NOMO-1 treated with dmso at 0.1 percent for 144 hours (cell line): Measurements from ENCODE around the gene BMP4.
"Not testable (repeated sequence)": the region's sequence is repeated elsewhere in the genome, so short reads cannot be mapped to it uniquely, and the experiment has no call there.

ENCODE experiments used
- DNase-seq: peaks from one replicate; lab custom pipeline; 2025; ENCODE audit not compliant: unreplicated experiment; lab: John Stamatoyannopoulos, UW

Gene BMP4

DNA sequence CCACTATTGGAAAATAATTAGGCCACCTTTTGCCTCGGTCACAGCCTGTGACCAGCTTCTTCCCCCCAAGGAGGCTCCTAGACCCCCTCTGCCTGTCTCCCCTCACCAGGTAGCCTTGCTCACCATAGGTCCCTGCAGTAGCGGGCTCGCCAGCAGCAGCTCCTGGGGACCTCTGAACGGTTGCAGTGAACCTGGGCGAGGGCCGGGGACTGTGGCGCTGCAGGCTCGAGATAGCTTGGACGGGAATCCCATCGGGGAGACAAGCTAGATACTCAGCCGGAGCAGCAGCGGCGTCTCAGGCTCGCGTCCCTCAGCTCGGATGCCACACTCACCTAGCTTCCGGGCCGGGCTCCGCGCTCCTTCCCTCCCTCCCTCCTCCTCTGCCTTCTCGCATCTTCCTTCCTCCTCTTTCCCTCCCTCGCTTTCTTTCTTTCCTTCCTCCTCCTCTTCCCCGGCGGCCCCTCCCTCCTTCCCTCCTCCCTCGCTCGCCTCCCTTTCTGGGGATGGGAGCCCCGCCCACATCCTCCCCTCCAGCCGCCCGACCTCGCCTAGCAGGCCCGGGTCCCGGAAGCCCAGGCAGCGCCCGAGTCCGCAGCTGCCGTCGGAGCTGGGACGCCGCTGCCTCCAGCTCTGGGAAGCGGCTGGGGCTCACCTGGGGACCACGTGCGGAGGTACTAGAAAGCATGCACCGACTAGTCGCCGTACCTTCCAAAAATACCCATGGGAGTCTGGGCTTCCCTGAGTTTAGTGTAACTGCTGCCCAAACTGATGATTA is at the start of gene BMP4:
TSS of gene BMP4 (minus strand) at position 399 of the 775 bp plus-strand sequence. CDS start 4,603 bp downstream, outside the sequence.
- DNase-seq = peak; percentile 31

- DNase-seq = no peak
Measured at GRCh38 chr14:54003064-54003463, 46.4 kb upstream of the BMP4 start.

DNA sequence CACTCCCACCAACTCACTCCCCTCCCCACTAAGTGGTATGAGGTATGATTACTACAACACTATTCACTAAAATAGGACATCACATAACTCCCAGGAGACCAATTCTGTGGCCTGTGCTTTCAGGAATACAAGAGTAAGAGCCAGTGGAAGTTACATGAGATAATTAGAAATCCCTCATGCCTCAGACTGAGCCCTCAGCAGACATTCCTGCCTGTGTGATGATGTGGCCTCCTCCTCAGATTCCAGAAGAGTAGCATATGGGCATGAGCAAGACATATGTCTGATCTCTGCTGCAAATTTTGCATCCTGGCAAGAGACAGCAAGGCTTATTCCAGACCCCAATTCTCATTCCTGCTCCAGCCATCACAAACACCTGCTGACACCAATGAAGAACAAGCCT is 46.0 kb upstream of the BMP4 start:
- DNase-seq = no peak

- no peak for DNase-seq
Measured at GRCh38 chr14:54001189-54001878, 44.7 kb upstream of the BMP4 start.

- no peak for DNase-seq
Measured at GRCh38 chr14:54000341-54000811, 43.8 kb upstream of the BMP4 start.

- DNase-seq = no peak
Measured at GRCh38 chr14:53999061-53999488, 42.5 kb upstream of the BMP4 start.

DNA sequence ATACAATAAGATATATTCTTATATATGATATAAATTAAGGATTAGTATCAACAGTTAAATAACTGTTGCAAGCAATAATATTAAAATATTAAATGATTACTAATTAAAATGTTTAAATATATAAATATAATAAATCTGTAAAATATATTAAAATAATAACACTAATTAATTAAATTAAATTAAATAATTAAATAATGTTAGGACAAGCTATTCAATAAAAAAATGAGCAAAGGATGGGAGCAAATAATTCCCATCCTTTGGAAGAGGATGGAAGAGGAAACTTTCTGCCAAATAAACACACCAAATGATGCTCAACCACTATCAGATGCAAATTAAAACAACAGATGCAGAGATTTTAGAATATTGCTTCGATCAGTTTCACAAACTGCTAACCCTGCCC is 39.4 kb upstream of the BMP4 start:
- no peak for DNase-seq

DNA sequence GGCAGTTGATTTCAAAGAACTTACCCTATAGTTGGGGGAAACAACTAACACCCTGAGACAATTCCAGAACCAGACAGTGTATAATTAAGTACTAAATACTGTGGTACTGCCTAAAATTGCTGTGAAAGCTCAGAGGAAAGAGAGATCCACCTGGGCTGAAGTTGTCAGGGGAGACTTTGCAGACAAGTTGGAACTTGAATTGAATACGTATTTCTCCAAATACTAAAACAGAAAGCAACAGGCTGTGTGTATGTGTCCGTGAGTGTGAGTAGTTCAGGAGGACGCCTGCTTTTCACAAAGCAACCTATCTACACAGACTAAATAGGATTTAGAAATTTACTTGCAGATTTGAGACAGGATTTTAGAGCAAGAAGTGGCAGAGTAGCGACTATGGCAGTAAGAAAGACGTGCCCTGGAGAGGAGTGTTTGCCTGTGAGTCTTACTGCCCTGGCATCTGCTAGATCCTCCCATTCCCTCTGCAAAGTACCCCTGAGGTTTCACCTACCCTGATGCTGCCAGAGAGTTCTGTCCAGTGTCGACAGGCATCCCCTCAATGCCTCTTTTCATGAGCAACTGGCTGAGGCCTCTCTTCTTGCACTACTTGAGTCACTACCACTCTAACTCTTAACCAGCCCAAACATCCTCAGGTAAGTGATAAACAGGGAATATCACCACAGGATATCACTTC is 37.4 kb upstream of the BMP4 start:
- no peak for DNase-seq

GRCh38 chr14:53990978-53991377 is 34.4 kb upstream of the BMP4 start:
- no peak for DNase-seq

DNA sequence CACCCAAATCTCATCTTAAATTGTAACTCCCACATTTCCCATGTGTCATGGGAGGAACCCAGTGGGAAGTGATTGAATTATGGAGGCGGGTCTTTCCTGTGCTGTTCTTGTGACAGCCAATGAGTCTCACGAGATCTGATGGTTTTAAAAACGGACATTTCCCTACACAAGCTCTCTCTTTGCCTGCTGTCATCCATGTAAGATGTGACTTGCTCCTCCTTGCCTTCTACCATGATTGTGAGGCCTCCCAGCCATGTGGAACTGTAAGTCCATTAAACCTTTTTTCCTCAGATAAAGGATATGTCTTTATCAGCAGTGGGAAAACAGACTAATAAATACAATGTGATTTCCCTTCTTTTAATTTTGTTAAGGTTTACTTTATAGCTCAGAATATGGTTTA is 30.1 kb upstream of the BMP4 start:
- not testable (repeated sequence) for DNase-seq

- DNase-seq = not testable (repeated sequence)
Measured at GRCh38 chr14:53984958-53985357, 28.3 kb upstream of the BMP4 start.

GRCh38 chr14:53983112-53983511 is 26.5 kb upstream of the BMP4 start:
- no peak for DNase-seq

DNA sequence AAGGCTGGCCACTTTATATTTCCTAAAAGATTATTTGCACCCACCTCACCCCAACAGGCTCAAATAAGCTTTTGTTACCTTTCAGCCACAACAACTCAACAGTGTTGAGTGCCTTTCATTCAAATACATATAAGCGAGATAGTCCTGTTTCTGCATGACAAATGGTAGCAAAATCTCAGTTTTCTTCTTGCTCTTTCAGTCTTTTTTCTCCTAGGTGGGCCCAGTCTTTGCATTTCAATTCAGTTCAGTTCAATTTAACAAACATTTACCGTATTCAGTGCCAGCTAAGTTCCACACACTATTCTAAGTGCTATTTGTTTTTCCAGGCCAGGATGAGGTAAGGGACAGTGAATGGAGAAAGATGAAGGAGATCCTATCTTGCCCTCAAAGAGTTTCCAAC is 25.9 kb upstream of the BMP4 start:
- DNase-seq = no peak

- no peak for DNase-seq
Measured at GRCh38 chr14:53979747-53980642, 23.4 kb upstream of the BMP4 start.

GRCh38 chr14:53979113-53979681 is 22.6 kb upstream of the BMP4 start:
- DNase-seq = no peak

DNA sequence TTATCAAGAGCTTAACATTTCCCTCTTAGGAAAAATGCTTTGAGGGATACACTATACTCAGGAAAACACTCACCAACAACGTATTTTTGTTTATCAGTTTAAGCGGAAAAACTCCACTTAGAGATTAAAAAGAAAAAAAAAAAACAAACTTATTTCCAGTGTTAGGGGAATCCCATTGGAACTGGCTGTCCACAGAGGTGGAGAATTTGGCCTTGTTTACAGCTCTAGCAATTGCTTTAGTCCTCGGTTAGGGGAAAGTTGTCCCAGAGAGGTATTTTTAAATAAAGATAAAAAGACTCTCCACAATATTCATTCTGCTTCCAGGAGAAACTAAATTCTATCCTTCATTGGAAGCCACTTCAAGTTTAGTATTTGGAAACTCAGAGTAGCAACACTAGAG is 21.6 kb upstream of the BMP4 start:
- DNase-seq = no peak

DNA sequence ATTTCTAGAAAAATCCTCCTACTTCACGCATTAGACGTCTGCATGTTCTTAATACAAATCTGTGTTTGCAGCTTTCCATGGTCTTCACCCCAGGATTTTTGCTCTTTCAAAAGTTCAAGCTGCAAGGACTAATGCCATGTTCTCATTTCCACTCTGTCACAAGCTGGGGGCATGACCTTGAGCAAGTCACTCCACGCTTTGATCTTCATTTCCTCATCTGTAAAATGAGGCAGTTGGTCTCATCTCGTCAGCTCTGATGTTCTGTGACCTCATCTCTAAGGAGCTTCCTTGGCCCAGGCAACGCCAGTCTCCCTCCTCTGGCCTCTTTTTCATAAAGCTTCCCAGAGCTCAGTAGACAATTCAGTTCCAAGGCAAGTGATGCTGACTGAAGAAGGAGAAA is 18.8 kb upstream of the BMP4 start:
- no peak for DNase-seq

DNA sequence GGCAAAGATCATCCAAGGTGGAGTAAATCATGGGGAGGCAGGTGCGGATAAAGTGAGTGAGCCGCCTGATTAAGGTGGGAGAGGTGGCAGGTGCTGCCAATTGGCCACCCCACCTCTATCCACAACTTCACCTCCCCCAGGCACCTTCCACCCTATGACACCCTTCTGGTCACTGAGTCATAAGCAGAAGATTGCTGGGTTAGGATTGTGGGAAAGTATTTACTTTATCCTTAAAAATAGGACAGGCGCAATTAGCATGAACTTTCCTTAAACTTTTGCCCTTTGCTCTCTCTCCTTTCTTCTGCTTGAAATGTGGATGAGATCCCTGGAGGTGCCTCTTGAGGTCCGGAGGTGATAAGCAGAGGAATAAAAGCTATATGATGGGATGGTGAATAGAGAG is 14.9 kb upstream of the BMP4 start:
- no peak for DNase-seq

GRCh38 chr14:53969326-53969725 is 12.7 kb upstream of the BMP4 start:
- no peak for DNase-seq

DNA sequence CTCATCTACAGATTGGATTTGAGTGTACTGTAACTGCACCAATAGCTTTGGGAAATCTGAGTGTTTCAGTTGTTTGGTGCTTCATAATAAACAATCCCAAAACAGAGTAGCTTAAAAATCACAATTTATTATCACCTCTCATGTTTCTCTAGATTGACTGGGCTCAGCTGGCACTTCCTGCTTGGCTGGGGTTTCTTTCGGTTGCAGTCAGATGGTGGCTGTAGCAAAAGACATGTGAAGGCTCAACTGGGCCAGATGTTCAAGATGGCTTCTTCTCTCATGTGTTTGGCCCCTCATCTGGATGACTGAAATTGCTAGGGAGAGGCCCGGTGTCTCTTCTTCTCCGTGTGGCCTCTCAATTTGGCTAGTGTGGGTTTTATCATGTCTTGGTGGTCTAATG is 12.1 kb upstream of the BMP4 start:
- no peak for DNase-seq
